ENCODE results near the gene HOMER2.

Gene HOMER2

GRCh38 chr15:82970696-82971095, 18.2 kb upstream of the HOMER2 start:
- Histone ChIP-seq H3K27ac (ENCODE audit: extremely low read depth, low read depth, low read length) (no peak overlapping the region), H3K4me1 (ENCODE audit: control insufficient read depth, insufficient read depth, low read length) (peaks cover 11% of the 10 kb centered on the region), H3K9me3 (ENCODE audit: control insufficient read depth, insufficient read depth, low read depth, low read length) (no peaks in the 10 kb centered on the region), H3K4me3 (ENCODE audit: low read depth, low read length) (no peak overlapping the region), H3K36me3 (ENCODE audit: control insufficient read depth in 2 of 2, insufficient read depth in 1 of 2, low read length in 2 of 2) (no peaks in the 10 kb centered on the region)
- CTCF ChIA-PET = interaction anchor here (0.5 to 1.7 kb wide), 5 partner anchors 9 to 121 kb away, joined by 3 to 6 read pairs (median 4); partner anchors contain the start of genes C15orf40 and RAMAC
- POLR2A ChIA-PET = no interaction called here
- TF ChIP-seq ZNF624 (tag by site-specific recombination; IDR thresholded peaks at IDR 0.05) = no peak
- no peak for TF ChIP-seq HOXA7 (CRISPR knock-in tag; IDR thresholded peaks at IDR 0.05; ENCODE audit: borderline replicate concordance)
- TF ChIP-seq REST (tag by site-specific recombination; IDR thresholded peaks at IDR 0.05) = no peak
- no peak for TF ChIP-seq CTCF (tag by site-specific recombination; IDR thresholded peaks at IDR 0.05)
- no peak for TF ChIP-seq BCL11B (tag by site-specific recombination; IDR thresholded peaks at IDR 0.05; ENCODE audit: low read depth)
- no peak for TF ChIP-seq ZNF362 (tag by site-specific recombination; IDR thresholded peaks at IDR 0.05)
- TF ChIP-seq ZNF692 (tag by site-specific recombination; IDR thresholded peaks at IDR 0.05) = no peak
- TF ChIP-seq HOXD13 (CRISPR knock-in tag; IDR thresholded peaks at IDR 0.05; ENCODE audit: borderline replicate concordance) = no peak
- TF ChIP-seq FEZF1 (tag by site-specific recombination; IDR thresholded peaks at IDR 0.05) = no peak
- no peak for TF ChIP-seq ZNF26 (tag by site-specific recombination; IDR thresholded peaks at IDR 0.05)
- TF ChIP-seq ZBTB26 (tag by site-specific recombination; optimal IDR thresholded peaks at IDR 0.05) = no peak
- TF ChIP-seq ZNF416 (tag by site-specific recombination; IDR thresholded peaks at IDR 0.05) = no peak
- TF ChIP-seq ZNF549 (tag by site-specific recombination; IDR thresholded peaks at IDR 0.05) = no peak
- TF ChIP-seq ZNF394 (tag by site-specific recombination; IDR thresholded peaks at IDR 0.05; ENCODE audit: borderline replicate concordance) = no peak
- no peak for TF ChIP-seq ZFP69B (tag by site-specific recombination; IDR thresholded peaks at IDR 0.05)
- TF ChIP-seq SP2 (tag by site-specific recombination; IDR thresholded peaks at IDR 0.05) = no peak
- TF ChIP-seq ZNF324 (tag by site-specific recombination; IDR thresholded peaks at IDR 0.05) = no peak

Data from HEK293 (cell line).